Body of pancreas (tissue), 4 donors: ENCODE measurements around the gene C5orf24.

Source experiments
- POLR2A ChIP-seq, 3 donors: fragments of 450-650 bp; IDR thresholded peaks; one replicate each; pipeline ENCODE4 v1.6.1; 2016; ENCODE audit warnings: antibody characterized with exemption in 3 of 3, mild to moderate bottlenecking in 2 of 3
- TF ChIP-seq, protein P1 (sequence below), 7 experiments: fragments of 450-650 bp in 4 of 7; fragments of 200-600 bp in 3 of 7; sonication (generic) in 3 of 7; IDR thresholded peaks; one replicate each; pipeline ENCODE4 v1.5.1; 2016 to 2019; ENCODE audit warnings: antibody characterized with exemption in 7 of 7

DNA sequence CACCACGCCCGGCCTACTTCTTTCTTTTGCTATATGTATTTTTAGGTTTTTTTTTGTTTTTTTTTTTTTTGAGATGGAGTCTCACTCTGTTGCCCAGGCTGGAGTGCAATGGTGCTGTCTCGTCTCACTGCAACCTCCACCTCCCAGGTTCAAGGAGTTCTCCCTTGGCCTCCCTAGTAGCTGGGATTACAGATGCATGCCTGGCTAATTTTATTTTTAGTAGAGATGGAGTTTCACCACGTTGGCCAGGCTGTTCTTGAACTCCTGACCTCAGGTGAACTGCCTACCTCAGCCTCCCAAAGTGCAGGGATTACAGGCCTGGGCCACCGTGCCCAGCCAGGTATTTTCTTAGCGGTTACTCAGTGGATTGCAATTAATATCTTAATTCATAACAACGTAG is 23.9 kb upstream of the C5orf24 start:
- TF ChIP-seq, protein P1, sequence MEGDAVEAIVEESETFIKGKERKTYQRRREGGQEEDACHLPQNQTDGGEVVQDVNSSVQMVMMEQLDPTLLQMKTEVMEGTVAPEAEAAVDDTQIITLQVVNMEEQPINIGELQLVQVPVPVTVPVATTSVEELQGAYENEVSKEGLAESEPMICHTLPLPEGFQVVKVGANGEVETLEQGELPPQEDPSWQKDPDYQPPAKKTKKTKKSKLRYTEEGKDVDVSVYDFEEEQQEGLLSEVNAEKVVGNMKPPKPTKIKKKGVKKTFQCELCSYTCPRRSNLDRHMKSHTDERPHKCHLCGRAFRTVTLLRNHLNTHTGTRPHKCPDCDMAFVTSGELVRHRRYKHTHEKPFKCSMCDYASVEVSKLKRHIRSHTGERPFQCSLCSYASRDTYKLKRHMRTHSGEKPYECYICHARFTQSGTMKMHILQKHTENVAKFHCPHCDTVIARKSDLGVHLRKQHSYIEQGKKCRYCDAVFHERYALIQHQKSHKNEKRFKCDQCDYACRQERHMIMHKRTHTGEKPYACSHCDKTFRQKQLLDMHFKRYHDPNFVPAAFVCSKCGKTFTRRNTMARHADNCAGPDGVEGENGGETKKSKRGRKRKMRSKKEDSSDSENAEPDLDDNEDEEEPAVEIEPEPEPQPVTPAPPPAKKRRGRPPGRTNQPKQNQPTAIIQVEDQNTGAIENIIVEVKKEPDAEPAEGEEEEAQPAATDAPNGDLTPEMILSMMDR (IDR thresholded peaks at IDR 0.05): no peak
- TF ChIP-seq POLR2A (IDR thresholded peaks at IDR 0.05): no peak
